Smooth muscle cell (in vitro differentiated cells): ENCODE data around the gene CYRIA. TPM values are rescaled to one million over a fixed set of nuclear protein-coding genes. Genes with fewer than 3 reads are reported as not detected.

Source experiments
- DNase-seq: peaks from one replicate; lab custom pipeline; 2025; ENCODE audit not compliant: unreplicated experiment; lab: John Stamatoyannopoulos, UW
- H2AFZ ChIP-seq: fragments of 200-600 bp; sonication (generic); 2 replicates; pipeline ENCODE4 v1.6.0; 2016; ENCODE audit warnings: antibody characterized with exemption, low read depth, mild to moderate bottlenecking
- H3F3A ChIP-seq: fragments of 200-600 bp; sonication (generic); 2 replicates; pipeline ENCODE4 v1.6.0; 2017; ENCODE audit warnings: antibody characterized with exemption, low read depth
- H3K27ac ChIP-seq: fragments of 200-600 bp; sonication (generic); 2 replicates; pipeline ENCODE4 v1.5.1; 2016; ENCODE audit warnings: low read depth, mild to moderate bottlenecking
- H3K27me3 ChIP-seq: fragments of 200-600 bp; sonication (generic); 2 replicates; pipeline ENCODE4 v1.6.1; 2016; ENCODE audit warnings: low read depth, mild to moderate bottlenecking
- H3K36me3 ChIP-seq: fragments of 200-600 bp; sonication (generic); 2 replicates; pipeline ENCODE4 v1.5.1; 2016; ENCODE audit warnings: low read depth
- H3K4me1 ChIP-seq: fragments of 200-600 bp; sonication (generic); 2 replicates; pipeline ENCODE4 v1.5.1; 2016; ENCODE audit warnings: low read depth
- H3K4me2 ChIP-seq: fragments of 200-600 bp; sonication (generic); 2 replicates; pipeline ENCODE4 v1.6.0; 2016; ENCODE audit warnings: mild to moderate bottlenecking
- H3K4me3 ChIP-seq: fragments of 200-600 bp; sonication (generic); 2 replicates; pipeline ENCODE4 v1.5.1; 2016; ENCODE audit warnings: mild to moderate bottlenecking
- H3K79me2 ChIP-seq: fragments of 200-600 bp; sonication (generic); 2 replicates; pipeline ENCODE4 v1.6.0; 2016; ENCODE audit warnings: low read depth, mild to moderate bottlenecking
- H3K9ac ChIP-seq: fragments of 200-600 bp; sonication (generic); 2 replicates; pipeline ENCODE4 v1.6.0; 2016; ENCODE audit warnings: low read depth
- H3K9me3 ChIP-seq: fragments of 200-600 bp; sonication (generic); replicated peaks from 2 replicates; pipeline ENCODE4 v1.5.1; 2016; ENCODE audit warnings: low read depth
- H4K20me1 ChIP-seq: fragments of 200-600 bp; sonication (generic); 2 replicates; pipeline ENCODE4 v1.6.0; 2016; ENCODE audit warnings: low read depth
- CTCF ChIP-seq: fragments of 200-600 bp; sonication (generic); IDR thresholded peaks from 2 replicates; pipeline ENCODE4 v1.5.1; 2017; ENCODE audit warnings: borderline replicate concordance, mild to moderate bottlenecking, antibody characterized with exemption; ENCODE audit not compliant: insufficient read depth, poor library complexity, severe bottlenecking
- WGBS: methylation state at CpG from one replicate; pipeline ENCODE4 v1.1.7; 2016; ENCODE audit warnings: low lambda C conversion rate; 5-methylcytosine and 5-hydroxymethylcytosine counted together
- polyA plus RNA-seq: library from polyadenylated mRNA; unstranded; fragments of >200 nt; fragmentation: Nextera tagmentation; extraction: Ambion mirVana; gene quantifications from 2 replicates; pipeline ENCODE4 v1.2.1, GENCODE V29; 2016
- total RNA-seq: library from RNA; depleted of rRNA; stranded (reverse); fragments of >200 nt; gene quantifications from 2 replicates; pipeline ENCODE4 v1.2.3, GENCODE V29; 2014

CYRIA gene
- total and polyA plus RNA-seq, 2 experiments from 2014 or later = 1.7 to 5.8 TPM

- no peak overlapping the region for H3K4me2 ChIP-seq
- no peaks in the 10 kb centered on the region for H3K79me2 ChIP-seq
- no peak overlapping the region for H3K4me3 ChIP-seq
- no peaks in the 10 kb centered on the region for H3K4me1 ChIP-seq
- TF ChIP-seq CTCF = no peak
- no peaks in the 10 kb centered on the region for H4K20me1 ChIP-seq
- H3K27me3 ChIP-seq = peaks cover 3% of the 10 kb centered on the region
- no peak overlapping the region for H3K27ac ChIP-seq
- no peak overlapping the region for H2AFZ ChIP-seq
- no peaks in the 10 kb centered on the region for H3F3A ChIP-seq
- no peaks in the 10 kb centered on the region for H3K36me3 ChIP-seq
- no peaks in the 10 kb centered on the region for H3K9me3 ChIP-seq
- no peak overlapping the region for H3K9ac ChIP-seq
- no peak for DNase-seq
These were observed 19.7 kb upstream of the CYRIA start for GRCh38 chr2:16685340-16685715.

- no peak overlapping the region for H2AFZ ChIP-seq
- no peaks in the 10 kb centered on the region for H3K36me3 ChIP-seq
- H3K79me2 ChIP-seq = no peaks in the 10 kb centered on the region
- no peak for DNase-seq
- no peak overlapping the region for H3K27ac ChIP-seq
- H3K9ac ChIP-seq = no peak overlapping the region
- 84% methylated on average over 7 of the region's 7 CpGs for WGBS
- H3K27me3 ChIP-seq = peaks cover 3% of the 10 kb centered on the region
- H3F3A ChIP-seq = no peaks in the 10 kb centered on the region
- H3K4me2 ChIP-seq = no peak overlapping the region
- H3K4me3 ChIP-seq = no peak overlapping the region
- no peaks in the 10 kb centered on the region for H3K9me3 ChIP-seq
- TF ChIP-seq CTCF = no peak
- H4K20me1 ChIP-seq = no peaks in the 10 kb centered on the region
- no peaks in the 10 kb centered on the region for H3K4me1 ChIP-seq
These were observed 19.2 kb upstream of the CYRIA start for GRCh38 chr2:16684676-16685339.

GRCh38 chr2:16683576-16683975 lies 17.9 kb upstream of the CYRIA start:
- Histone ChIP-seq H3K4me3 (no peak overlapping the region), H3K79me2 (no peaks in the 10 kb centered on the region), H3K36me3 (no peaks in the 10 kb centered on the region), H3K9ac (no peak overlapping the region), H3K27me3 (peaks cover 3% of the 10 kb centered on the region), H3K9me3 (no peaks in the 10 kb centered on the region), H4K20me1 (no peaks in the 10 kb centered on the region), H2AFZ (no peak overlapping the region), H3K27ac (no peak overlapping the region), H3F3A (no peaks in the 10 kb centered on the region), H3K4me2 (no peak overlapping the region), H3K4me1 (no peaks in the 10 kb centered on the region)
- no peak for TF ChIP-seq CTCF
- no peak for DNase-seq
- 89% methylated on average over 3 of the region's 3 CpGs for WGBS

- Histone ChIP-seq H3K9me3 (no peaks in the 10 kb centered on the region), H3K4me3 (no peak overlapping the region), H3K9ac (no peak overlapping the region), H3K27ac (no peak overlapping the region), H4K20me1 (no peaks in the 10 kb centered on the region), H3K4me1 (no peaks in the 10 kb centered on the region), H3K4me2 (no peak overlapping the region), H2AFZ (no peak overlapping the region), H3K27me3 (peaks cover 3% of the 10 kb centered on the region), H3K79me2 (no peaks in the 10 kb centered on the region), H3F3A (no peaks in the 10 kb centered on the region), H3K36me3 (peaks cover 4% of the 10 kb centered on the region)
- no peak for TF ChIP-seq CTCF
- DNase-seq = no peak
- WGBS = 88% methylated on average over 9 of the region's 9 CpGs
These were observed 16.9 kb upstream of the CYRIA start for GRCh38 chr2:16682431-16683118.
